ENCODE measurements around the gene MGMT.

The MGMT gene

DNA sequence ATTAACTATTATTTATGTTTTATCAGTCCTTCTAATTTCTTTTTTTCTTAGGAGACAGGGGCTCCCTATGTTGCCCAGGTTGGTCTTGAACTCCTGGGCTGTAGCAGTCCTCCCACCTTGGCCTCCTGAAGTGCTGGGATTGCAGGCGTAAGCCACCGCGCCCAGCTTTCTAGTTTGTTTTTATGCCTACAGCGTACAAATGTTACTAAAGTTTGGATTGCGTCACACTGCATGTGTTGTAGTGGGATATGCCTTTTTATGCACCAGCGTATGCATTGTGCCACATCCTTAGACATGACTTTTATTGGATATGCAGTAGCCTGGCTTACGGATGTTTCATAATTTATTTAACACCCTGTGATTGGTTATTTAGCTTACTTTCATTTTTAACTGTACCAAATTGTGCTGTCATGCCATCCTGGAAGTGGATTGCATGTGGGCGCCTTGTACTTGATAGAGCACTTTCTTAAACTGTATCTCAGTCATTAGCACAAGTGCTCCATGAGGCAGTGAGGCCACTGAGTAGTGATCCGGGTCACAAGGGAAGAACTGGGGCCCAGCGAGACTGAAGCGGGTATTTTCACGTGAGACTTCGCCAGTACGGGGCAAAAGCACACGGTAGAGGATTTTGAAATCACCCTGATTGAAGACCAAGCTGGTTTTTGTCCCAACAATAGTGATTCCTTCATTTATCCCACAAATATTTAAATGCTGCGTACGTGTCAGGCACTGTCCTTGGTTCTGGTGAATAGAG is 165.0 kb downstream of the MGMT start:
- ATAC-seq (no peak), DNase-seq (ENCODE audit: low spot score in 2 of 2) (peak in 1 of 2 donors; percentile 7)
- Mint-ChIP-seq H3K4me1 (no peaks in the 10 kb centered on the region), H3K9me3 (peaks cover 10% of the 10 kb centered on the region), H3K36me3 (no peaks in the 10 kb centered on the region), H3K4me3 (no peak overlapping the region), H3K27ac (no peak overlapping the region)

GRCh38 chr10:129637010-129637409 is 170.0 kb downstream of the MGMT start:
- Mint-ChIP-seq H3K4me1 (no peaks in the 10 kb centered on the region), H3K4me3 (no peak overlapping the region), H3K27ac (no peak overlapping the region), H3K9me3 (peaks cover 15% of the 10 kb centered on the region), H3K36me3 (peaks cover 5% of the 10 kb centered on the region)
- DNase-seq (ENCODE audit: low spot score in 2 of 2) (no peak), ATAC-seq (no peak)

- peaks cover 5% of the 10 kb centered on the region for H3K36me3 Mint-ChIP-seq
- H3K27ac Mint-ChIP-seq = no peak overlapping the region
- no peaks in the 10 kb centered on the region for H3K4me1 Mint-ChIP-seq
- no peak for ATAC-seq
- no peak overlapping the region for H3K4me3 Mint-ChIP-seq
- peaks cover 15% of the 10 kb centered on the region for H3K9me3 Mint-ChIP-seq
- no peak for DNase-seq (ENCODE audit: low spot score in 2 of 2)
Measured at GRCh38 chr10:129637846-129638245, 170.8 kb downstream of the MGMT start.

DNA sequence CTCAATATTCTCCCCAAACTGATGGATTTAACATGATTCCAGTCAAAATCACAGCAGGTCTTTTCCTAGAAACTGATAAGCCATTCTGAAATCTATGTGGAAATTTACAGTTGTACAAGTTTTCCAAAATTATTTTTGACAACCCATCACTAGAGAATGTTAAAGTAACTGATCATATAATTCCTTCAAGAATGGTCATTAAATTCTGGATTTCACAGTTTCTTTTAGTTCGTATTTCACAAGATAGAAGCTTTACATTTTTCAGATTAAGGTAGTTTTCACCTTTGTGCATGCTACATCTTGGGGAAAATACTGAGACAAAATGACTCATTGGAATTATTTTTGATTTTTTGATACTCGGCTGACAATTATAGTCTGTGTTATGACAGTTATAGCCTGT is 174.3 kb downstream of the MGMT start:
- Mint-ChIP-seq H3K27ac (no peak overlapping the region), H3K4me3 (no peak overlapping the region), H3K4me1 (no peaks in the 10 kb centered on the region), H3K9me3 (peaks cover 7% of the 10 kb centered on the region), H3K36me3 (peaks cover 5% of the 10 kb centered on the region)
- no peak for ATAC-seq
- no peak for DNase-seq (ENCODE audit: low spot score in 2 of 2)

DNA sequence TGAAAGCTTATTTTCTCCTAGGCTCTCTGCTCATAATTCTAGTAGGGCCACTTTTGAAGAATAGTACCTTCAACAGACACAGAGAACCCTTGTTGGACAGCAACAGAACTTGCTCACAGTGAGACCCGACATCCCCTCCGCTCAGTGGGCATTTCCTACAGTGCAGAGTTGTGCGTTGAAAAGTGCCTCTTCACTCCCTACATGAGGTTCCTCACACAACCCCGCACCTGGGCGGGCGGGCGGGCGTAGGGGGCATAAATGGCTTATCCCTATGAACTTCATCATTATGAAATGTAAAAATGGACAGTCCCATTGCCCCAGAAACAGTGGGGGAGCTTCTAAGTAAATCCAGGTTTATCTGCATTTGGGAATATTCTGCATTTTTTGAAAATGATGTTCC is 174.9 kb downstream of the MGMT start:
- H3K9me3 Mint-ChIP-seq = peaks cover 7% of the 10 kb centered on the region
- H3K4me1 Mint-ChIP-seq = no peaks in the 10 kb centered on the region
- no peak overlapping the region for H3K27ac Mint-ChIP-seq
- no peak for DNase-seq (ENCODE audit: low spot score in 2 of 2)
- no peak for ATAC-seq
- H3K4me3 Mint-ChIP-seq = no peak overlapping the region
- H3K36me3 Mint-ChIP-seq = peaks cover 5% of the 10 kb centered on the region

GRCh38 chr10:129642427-129642826 is 175.4 kb downstream of the MGMT start:
- DNase-seq (ENCODE audit: low spot score in 2 of 2) (no peak), ATAC-seq (no peak)
- H3K36me3 Mint-ChIP-seq = peaks cover 5% of the 10 kb centered on the region

DNA sequence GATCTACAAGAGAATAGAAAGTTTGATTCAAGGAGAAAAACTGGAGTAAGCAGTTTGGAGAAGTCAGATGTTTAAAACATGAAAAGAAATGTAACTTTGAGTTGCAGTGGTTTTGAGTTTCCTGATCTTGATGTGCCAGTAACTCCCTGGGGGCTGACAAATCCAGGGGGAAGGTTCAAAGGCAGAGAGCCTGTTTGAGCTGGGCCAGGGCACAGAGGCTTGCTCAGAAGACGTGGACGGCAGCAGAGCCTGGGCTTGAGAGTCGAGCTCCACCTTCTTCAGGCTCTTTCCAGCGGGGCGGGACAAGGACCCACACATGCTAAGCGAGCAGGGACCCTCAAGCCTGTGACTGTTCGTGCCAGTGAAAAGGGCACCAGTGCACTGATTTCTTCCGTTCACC is 176.2 kb downstream of the MGMT start:
- peaks cover 3% of the 10 kb centered on the region for H3K36me3 Mint-ChIP-seq
- no peak for ATAC-seq
- peaks cover 4% of the 10 kb centered on the region for H3K9me3 Mint-ChIP-seq

More at GRCh38 chr10:129642427-129642826, 175.4 kb downstream of the MGMT start:
- Mint-ChIP-seq H3K4me3 (no peak overlapping the region), H3K9me3 (peaks cover 7% of the 10 kb centered on the region), H3K4me1 (no peaks in the 10 kb centered on the region), H3K27ac (no peak overlapping the region)

GRCh38 chr10:129645487-129645886 is 178.4 kb downstream of the MGMT start:
- no peak for DNase-seq (ENCODE audit: low spot score in 2 of 2)
- Mint-ChIP-seq H3K9me3 (peaks cover 2% of the 10 kb centered on the region), H3K36me3 (no peaks in the 10 kb centered on the region), H3K4me3 (no peak overlapping the region), H3K27ac (no peak overlapping the region), H3K4me1 (no peaks in the 10 kb centered on the region)
- no peak for ATAC-seq

More for the DNA sequence above, 176.2 kb downstream of the MGMT start:
- Mint-ChIP-seq H3K27ac (no peak overlapping the region), H3K4me3 (no peak overlapping the region), H3K4me1 (no peaks in the 10 kb centered on the region)
- no peak for DNase-seq (ENCODE audit: low spot score in 2 of 2)

DNA sequence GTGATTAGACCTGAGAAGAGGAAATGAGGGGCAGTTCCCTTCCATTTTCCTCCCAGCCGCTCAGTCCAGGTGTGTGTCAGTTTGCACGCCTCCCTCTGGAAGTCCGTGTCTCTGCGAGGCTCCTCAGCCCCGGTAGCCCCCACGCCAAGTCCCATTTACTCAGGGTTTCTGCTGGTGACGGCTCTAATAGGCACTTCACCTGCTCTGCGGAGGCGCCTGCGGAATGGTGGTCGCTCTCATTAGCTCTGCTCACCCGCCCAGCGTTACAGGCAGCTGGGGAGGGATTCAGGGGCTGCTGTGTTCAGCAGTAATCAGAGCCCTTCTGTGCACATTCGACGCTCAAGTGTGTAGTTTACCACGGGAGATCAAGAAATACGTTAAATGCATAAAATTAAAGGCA is 179.9 kb downstream of the MGMT start:
- H3K27ac Mint-ChIP-seq = no peak overlapping the region
- peaks cover 2% of the 10 kb centered on the region for H3K9me3 Mint-ChIP-seq
- ATAC-seq (no peak), DNase-seq (ENCODE audit: low spot score in 2 of 2) (no peak)
- H3K36me3 Mint-ChIP-seq = no peaks in the 10 kb centered on the region
- no peaks in the 10 kb centered on the region for H3K4me1 Mint-ChIP-seq
- H3K4me3 Mint-ChIP-seq = no peak overlapping the region

- Mint-ChIP-seq H3K36me3 (no peaks in the 10 kb centered on the region), H3K4me3 (no peak overlapping the region), H3K4me1 (no peaks in the 10 kb centered on the region), H3K9me3 (peaks cover 2% of the 10 kb centered on the region), H3K27ac (no peak overlapping the region)
- ATAC-seq = no peak
- DNase-seq (ENCODE audit: low spot score in 2 of 2) = no peak
Measured at GRCh38 chr10:129647590-129647989, 180.5 kb downstream of the MGMT start.

DNA sequence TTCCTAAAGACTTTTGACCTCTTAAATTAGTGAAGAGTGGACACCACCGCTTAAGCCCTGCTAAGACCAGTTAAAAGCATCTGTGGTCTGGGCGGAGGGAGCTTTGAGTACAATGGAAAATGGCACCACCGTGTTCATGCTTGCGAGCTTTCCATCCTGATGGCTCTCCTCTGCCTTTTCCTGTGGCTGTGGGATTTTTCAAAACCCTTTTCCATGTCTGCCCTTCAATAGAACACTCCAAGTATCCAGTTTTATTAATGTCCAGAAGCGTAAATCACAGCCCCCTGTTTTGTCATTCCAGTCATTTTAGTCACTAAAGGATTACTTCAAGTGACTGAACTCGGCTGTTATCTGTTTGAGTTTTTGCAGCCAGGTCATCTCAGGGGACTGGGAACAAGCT is 181.8 kb downstream of the MGMT start:
- H3K27ac Mint-ChIP-seq = no peak overlapping the region

DNA sequence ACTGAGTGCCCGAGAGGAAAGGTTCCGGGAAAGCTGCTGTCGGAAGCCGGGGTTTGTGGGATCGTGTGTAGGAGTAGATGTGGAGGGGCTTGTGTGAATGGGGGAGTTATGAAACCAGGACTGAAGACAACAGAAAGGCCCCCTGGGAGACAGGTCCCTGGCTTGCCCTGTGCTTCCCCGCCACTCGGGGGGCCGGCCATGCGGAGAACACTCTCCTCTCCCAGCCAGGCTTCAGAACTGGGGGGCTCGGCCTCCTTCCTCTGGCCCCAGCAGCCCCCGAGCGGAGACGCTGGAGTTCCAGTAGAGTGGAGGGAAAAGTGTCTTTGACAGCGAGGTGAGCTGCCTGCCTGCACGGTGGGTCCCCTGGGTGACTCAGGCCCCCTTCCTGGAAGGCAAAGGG is 185.0 kb downstream of the MGMT start:
- no peaks in the 10 kb centered on the region for H3K36me3 Mint-ChIP-seq
- H3K4me3 Mint-ChIP-seq = no peak overlapping the region
- no peak for ATAC-seq
- H3K27ac Mint-ChIP-seq = no peak overlapping the region
- H3K9me3 Mint-ChIP-seq = peaks cover 2% of the 10 kb centered on the region
- peaks cover 12% of the 10 kb centered on the region for H3K4me1 Mint-ChIP-seq
- no peak for DNase-seq (ENCODE audit: low spot score in 2 of 2)

More for the DNA sequence above, 181.8 kb downstream of the MGMT start:
- Mint-ChIP-seq H3K4me1 (peaks cover 6% of the 10 kb centered on the region), H3K4me3 (no peak overlapping the region), H3K36me3 (no peaks in the 10 kb centered on the region), H3K9me3 (peaks cover 4% of the 10 kb centered on the region)
- DNase-seq (ENCODE audit: low spot score in 2 of 2) (no peak), ATAC-seq (no peak)

DNA sequence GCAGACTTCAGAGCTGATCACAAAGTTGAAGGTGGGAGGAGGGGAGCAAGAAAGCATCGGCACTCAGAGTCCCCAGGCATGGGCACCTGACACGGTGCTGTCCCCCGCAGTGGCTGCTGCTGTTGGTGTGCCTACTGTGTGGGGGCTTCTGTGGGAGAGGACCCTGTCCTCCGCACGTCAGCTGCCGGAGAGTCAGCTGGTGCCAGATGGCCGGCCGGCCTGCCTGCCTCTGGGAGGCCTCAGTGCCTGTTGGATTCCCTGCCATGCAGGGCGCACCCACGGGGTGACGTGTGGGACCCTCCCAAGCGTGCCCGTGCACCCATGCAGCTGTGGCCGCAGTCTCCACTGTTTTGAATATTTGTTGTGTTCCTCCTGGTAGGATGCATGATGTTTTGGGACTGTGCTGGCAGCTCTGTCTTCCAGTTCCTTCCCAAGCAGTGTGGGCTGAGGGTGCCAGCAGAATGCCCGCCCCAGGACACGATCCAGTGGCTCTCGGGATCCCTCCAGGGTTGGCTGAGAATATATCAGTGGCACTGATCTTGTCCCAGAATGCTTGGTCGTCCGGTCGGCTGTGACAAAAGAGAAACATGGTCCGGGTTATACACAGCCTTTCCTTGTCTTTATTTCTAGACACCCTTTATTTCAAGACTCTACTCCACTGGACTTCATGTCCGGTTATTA is 185.6 kb downstream of the MGMT start:
- peaks cover 12% of the 10 kb centered on the region for H3K4me1 Mint-ChIP-seq
- H3K4me3 Mint-ChIP-seq = no peak overlapping the region
- DNase-seq (ENCODE audit: low spot score in 2 of 2) = no peak
- ATAC-seq = no peak
- no peak overlapping the region for H3K27ac Mint-ChIP-seq
- H3K9me3 Mint-ChIP-seq = peaks cover 2% of the 10 kb centered on the region
- H3K36me3 Mint-ChIP-seq = no peaks in the 10 kb centered on the region

GRCh38 chr10:129653428-129653827 is 186.4 kb downstream of the MGMT start:
- Mint-ChIP-seq H3K4me3 (no peak overlapping the region), H3K27ac (no peak overlapping the region), H3K36me3 (no peaks in the 10 kb centered on the region), H3K9me3 (peaks cover 5% of the 10 kb centered on the region), H3K4me1 (peaks cover 12% of the 10 kb centered on the region)
- ATAC-seq (no peak), DNase-seq (ENCODE audit: low spot score in 2 of 2) (no peak)

DNA sequence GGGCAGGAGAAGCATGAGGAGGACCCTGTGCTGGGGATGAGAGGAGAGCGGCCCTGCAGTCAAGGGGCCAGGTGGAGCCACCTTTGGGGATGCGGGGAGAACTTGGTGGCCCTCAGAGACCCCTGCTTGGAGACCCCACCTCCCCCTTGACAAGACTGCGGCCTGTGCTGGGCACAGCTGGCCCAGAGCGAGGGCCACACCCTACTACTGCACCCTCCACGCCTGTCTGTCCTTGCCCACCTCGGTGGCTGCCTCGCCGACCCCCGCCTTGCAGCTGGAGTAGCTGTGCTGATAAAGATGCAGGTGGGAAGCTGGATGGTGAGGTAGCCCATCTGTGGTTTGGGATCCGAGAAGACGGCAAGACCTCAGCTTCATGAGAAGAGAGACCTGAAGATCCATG is 186.8 kb downstream of the MGMT start:
- Mint-ChIP-seq H3K9me3 (peaks cover 5% of the 10 kb centered on the region), H3K4me1 (peaks cover 12% of the 10 kb centered on the region), H3K36me3 (no peaks in the 10 kb centered on the region), H3K4me3 (no peak overlapping the region), H3K27ac (no peak overlapping the region)
- ATAC-seq (no peak), DNase-seq (ENCODE audit: low spot score in 2 of 2) (no peak)

GRCh38 chr10:129654461-129654860 is 187.4 kb downstream of the MGMT start:
- H3K9me3 Mint-ChIP-seq = peaks cover 5% of the 10 kb centered on the region
- H3K4me1 Mint-ChIP-seq = peaks cover 12% of the 10 kb centered on the region
- H3K27ac Mint-ChIP-seq = no peak overlapping the region
- ATAC-seq = no peak
- no peak for DNase-seq (ENCODE audit: low spot score in 2 of 2)
- no peaks in the 10 kb centered on the region for H3K36me3 Mint-ChIP-seq
- no peak overlapping the region for H3K4me3 Mint-ChIP-seq

All from stimulated activated effector memory CD8-positive, alpha-beta T cell treated with anti-CD3 and anti-CD28 coated beads, Interleukin-12 subunit alpha, Interleukin-12 subunit beta, amount 100 ng/mL, for 72 hours (primary cell).